Ovary (tissue), 9 donors: ENCODE data around the gene SPSB3. TPM values are rescaled to one million over a fixed set of nuclear protein-coding genes. Genes with fewer than 3 reads are reported as not detected.

Source experiments
- DNase-seq, 5 donors: peaks; one replicate each; pipeline ENCODE4 v3.0.0-alpha.2; 2019 to 2020
- H3K27ac ChIP-seq, 2 donors: fragments of 200-600 bp; one replicate each; pipeline versions ENCODE4 v1.5.1 to v1.8.0; 2019 to 2022
- H3K27me3 ChIP-seq: fragments of 200-600 bp; one replicate; pipeline ENCODE4 v1.8.0; 2022
- H3K36me3 ChIP-seq: fragments of 200-600 bp; sonication (generic); one replicate; pipeline ENCODE4 v1.5.1; 2019
- H3K4me1 ChIP-seq: one replicate; pipeline ENCODE4 v1.8.1; 2013; ENCODE audit warnings: mild to moderate bottlenecking, moderate library complexity; ENCODE audit not compliant: insufficient read depth
- H3K4me3 ChIP-seq: fragments of 200-600 bp; sonication (generic); one replicate; pipeline ENCODE4 v1.5.1; 2017
- H3K9me3 ChIP-seq, 2 donors: fragments of 200-600 bp in 1 of 2; sonication (generic) in 1 of 2; one replicate each; pipeline versions ENCODE4 v1.5.1 to v1.8.1; 2013 to 2019; ENCODE audit warnings: mild to moderate bottlenecking in 1 of 2, moderate library complexity in 1 of 2
- EP300 ChIP-seq: sonication (generic); formaldehyde crosslinking; IDR thresholded peaks from one replicate; pipeline ENCODE4 v1.6.1; 2017; ENCODE audit warnings: antibody characterized with exemption
- POLR2A ChIP-seq: fragments of 450-650 bp; IDR thresholded peaks from one replicate; pipeline ENCODE4 v1.6.1; 2017; ENCODE audit warnings: antibody characterized with exemption, mild to moderate bottlenecking, moderate library complexity
- WGBS, 3 donors: extraction: QIAGEN DNeasy Blood & Tissue Kit in 1 of 3; methylation state at CpG; one replicate each; pipeline versions ENCODE4 v1.1.5 to v1.1.7; 2013 to 2017; 5-methylcytosine and 5-hydroxymethylcytosine counted together
- intact Hi-C, 4 donors: fragments of 100-400 bp; cut with DNase I; formaldehyde crosslinking; loops; one replicate each; pipeline versions ENCODE4 v1.11.0 to v1.15.1; 2022 to 2023
- polyA plus RNA-seq, 2 donors: library from polyadenylated mRNA; stranded (reverse); fragments of 200-250 nt in 1 of 2; fragments of 350-450 nt in 1 of 2; fragmentation: Illumina TruSeq in 1 of 2; extraction: RNeasy Lipid Tissue Mini Kit (QIAGEN cat#74804) in 1 of 2; gene quantifications; one replicate each; pipeline ENCODE4 v1.2.3, GENCODE V29; 2013 to 2014
- total RNA-seq, 7 donors: library from RNA; depleted of rRNA in 2 of 7; stranded (reverse); fragments of >200 nt in 2 of 7; fragmentation: NEBNext Ultra II Directional in 3 of 7; extraction: Animal tissue kit (Norgen Biotek cat#: 25700) in 3 of 7; gene quantifications; one replicate each; pipeline versions ENCODE4 v1.1.0 to v1.2.4, GENCODE V29; 2016 to 2023
- TF ChIP-seq, protein P1 (sequence below), 3 donors: fragments of 450-650 bp in 2 of 3; fragments of 200-600 bp in 1 of 3; IDR thresholded peaks; one replicate each; pipeline versions ENCODE4 v1.5.1 to v1.8.0; 2016 to 2022; ENCODE audit warnings: antibody characterized with exemption in 3 of 3, mild to moderate bottlenecking in 1 of 3
- donor health status: DM: no; HTN: no; CAD: no; lungs with moderate emphysema.
- donor health status: DM: no; HTN: no; CAD: no.
- donor health status: Bipolar disorder and iron deficiency.
- donor health status: DM: yes; HTN: yes; CAD: no.
- donor health status: DM: no; HTN: no; CAD: no.
- donor health status: DM: yes; HTN: yes; CAD: no.

Gene SPSB3
- total and polyA plus RNA-seq, 9 donors, result 2.4 to 138 (median 57.6) TPM

DNA sequence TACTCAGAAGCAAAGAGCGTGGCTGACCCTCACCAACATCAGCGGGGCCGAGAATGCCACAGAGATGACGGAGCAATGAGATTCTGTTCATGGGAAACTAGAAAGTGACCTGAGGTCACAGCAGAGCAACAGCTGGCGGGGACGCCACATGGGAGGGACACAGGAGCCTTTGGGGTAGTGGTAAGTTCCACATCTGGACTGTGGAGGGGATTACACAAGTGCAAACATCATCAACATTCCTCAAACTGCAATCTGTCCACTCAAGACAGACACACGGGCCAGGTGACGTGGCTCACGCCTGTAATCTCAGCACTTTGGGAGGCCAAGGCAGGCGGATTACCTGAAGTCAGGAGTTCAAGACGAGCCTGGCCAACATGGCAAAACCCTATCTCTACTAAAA, 33.1 kb upstream of the SPSB3 start:
- intact Hi-C loops, result no loop called here
- H3K9me3 ChIP-seq, result no peaks in the 10 kb centered on the region
- H3K4me1 ChIP-seq, result no peaks in the 10 kb centered on the region
- no peak for TF ChIP-seq EP300
- TF ChIP-seq, protein P1, sequence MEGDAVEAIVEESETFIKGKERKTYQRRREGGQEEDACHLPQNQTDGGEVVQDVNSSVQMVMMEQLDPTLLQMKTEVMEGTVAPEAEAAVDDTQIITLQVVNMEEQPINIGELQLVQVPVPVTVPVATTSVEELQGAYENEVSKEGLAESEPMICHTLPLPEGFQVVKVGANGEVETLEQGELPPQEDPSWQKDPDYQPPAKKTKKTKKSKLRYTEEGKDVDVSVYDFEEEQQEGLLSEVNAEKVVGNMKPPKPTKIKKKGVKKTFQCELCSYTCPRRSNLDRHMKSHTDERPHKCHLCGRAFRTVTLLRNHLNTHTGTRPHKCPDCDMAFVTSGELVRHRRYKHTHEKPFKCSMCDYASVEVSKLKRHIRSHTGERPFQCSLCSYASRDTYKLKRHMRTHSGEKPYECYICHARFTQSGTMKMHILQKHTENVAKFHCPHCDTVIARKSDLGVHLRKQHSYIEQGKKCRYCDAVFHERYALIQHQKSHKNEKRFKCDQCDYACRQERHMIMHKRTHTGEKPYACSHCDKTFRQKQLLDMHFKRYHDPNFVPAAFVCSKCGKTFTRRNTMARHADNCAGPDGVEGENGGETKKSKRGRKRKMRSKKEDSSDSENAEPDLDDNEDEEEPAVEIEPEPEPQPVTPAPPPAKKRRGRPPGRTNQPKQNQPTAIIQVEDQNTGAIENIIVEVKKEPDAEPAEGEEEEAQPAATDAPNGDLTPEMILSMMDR (IDR thresholded peaks at IDR 0.05), result no peak
- no peak for TF ChIP-seq POLR2A
- H3K27ac ChIP-seq, result no peak overlapping the region
- peak in 1 of 5 donors; percentile 19 for DNase-seq
- H3K27me3 ChIP-seq, result no peaks in the 10 kb centered on the region
- no peaks in the 10 kb centered on the region for H3K36me3 ChIP-seq
- H3K4me3 ChIP-seq, result no peak overlapping the region
- WGBS, 3 donors, result 89 to 94% (median 91%) methylated on average over 11 of the region's 11 CpGs

DNA sequence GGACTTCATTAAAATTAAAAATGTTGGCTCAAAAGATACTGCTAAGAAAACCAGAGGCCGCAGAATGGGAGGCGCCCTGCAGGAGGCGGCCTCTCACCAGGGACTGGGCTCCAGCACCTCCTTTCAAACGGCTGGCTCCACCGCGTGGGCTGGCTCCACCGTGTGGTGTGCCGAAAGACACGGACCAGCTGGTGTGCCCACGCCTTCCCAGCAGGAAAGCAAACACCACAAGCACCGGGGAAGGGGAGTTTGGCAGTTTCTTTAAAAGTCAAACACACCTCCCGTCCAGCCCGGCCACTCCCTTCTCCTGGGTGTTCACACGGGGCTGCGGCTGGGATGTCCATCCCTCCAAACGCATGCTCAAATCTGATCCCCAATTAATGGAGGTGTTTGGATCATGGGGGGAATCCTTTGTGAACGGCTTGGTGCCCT, 30.4 kb upstream of the SPSB3 start:
- 3 to 7% (median 3%) methylated on average over 17 of the region's 17 CpGs for WGBS, 3 donors
- no peaks in the 10 kb centered on the region for H3K9me3 ChIP-seq
- no peaks in the 10 kb centered on the region for H3K4me1 ChIP-seq
- H3K27me3 ChIP-seq, result no peaks in the 10 kb centered on the region
- DNase-seq, result peak; percentile 67 to 85 (median 75)
- no peak overlapping the region for H3K4me3 ChIP-seq
- TF ChIP-seq, protein P1 (IDR thresholded peaks at IDR 0.05), result peak in 1 of 3 donors; percentile 43
- TF ChIP-seq EP300 (no peak), POLR2A (no peak)
- H3K36me3 ChIP-seq, result no peaks in the 10 kb centered on the region
- intact Hi-C loops, result no loop called here
- H3K27ac ChIP-seq, result no peak overlapping the region

DNA sequence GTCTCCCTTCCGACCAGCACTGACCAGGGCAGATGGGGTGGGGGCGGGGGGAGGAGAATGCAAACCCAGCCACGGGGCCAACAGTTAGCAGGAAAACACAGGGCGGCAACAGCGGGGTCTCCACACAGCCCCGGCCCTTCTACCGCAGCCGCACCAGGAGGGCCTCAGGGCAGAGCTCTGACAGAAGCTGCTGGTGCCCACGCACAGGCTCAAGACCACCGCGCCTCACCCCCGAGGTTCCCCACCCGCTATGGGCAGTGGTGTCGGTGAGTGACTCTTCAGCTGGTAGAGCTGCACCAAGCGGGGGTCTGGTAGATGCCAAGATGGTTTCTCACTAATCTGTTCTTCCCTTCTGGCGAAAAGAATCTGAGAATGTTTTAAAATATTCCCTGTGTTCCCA, 28.2 kb upstream of the SPSB3 start:
- WGBS, 3 donors, result 91 to 92% (median 92%) methylated on average over 15 to 16 of the region's 16 CpGs
- no peaks in the 10 kb centered on the region for H3K36me3 ChIP-seq
- no peaks in the 10 kb centered on the region for H3K4me1 ChIP-seq
- no peak overlapping the region for H3K27ac ChIP-seq
- no peaks in the 10 kb centered on the region for H3K9me3 ChIP-seq
- no peak for DNase-seq
- intact Hi-C loops, result no loop called here
- H3K27me3 ChIP-seq, result no peaks in the 10 kb centered on the region
- TF ChIP-seq EP300 (no peak), POLR2A (no peak)
- TF ChIP-seq, protein P1 (IDR thresholded peaks at IDR 0.05), result no peak
- H3K4me3 ChIP-seq, result no peak overlapping the region

DNA sequence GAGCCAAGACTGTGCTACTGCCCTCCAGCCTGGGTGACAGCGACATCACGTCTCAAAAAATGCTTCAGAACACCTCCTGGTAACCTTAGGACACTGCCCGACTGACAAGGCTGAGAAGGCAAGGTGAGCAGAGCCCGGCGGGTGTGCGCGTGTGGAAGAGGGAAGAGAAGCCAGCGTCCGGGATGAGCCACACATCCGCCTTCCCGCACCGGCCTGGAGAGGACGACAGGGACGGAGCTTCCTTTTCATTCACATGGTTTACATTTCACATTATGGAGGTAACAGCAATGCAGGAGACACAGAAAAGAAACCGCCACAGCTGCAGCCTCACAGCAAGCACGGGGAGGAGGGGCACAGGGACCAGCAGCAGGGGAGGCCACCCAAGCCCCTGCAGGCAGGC, 27.7 kb upstream of the SPSB3 start:
- 95 to 98% (median 96%) methylated on average over 16 of the region's 16 CpGs for WGBS, 3 donors
- Histone ChIP-seq H3K36me3 (no peaks in the 10 kb centered on the region), H3K27me3 (no peaks in the 10 kb centered on the region), H3K9me3 (no peaks in the 10 kb centered on the region), H3K27ac (no peak overlapping the region), H3K4me1 (no peaks in the 10 kb centered on the region), H3K4me3 (no peak overlapping the region)
- DNase-seq, result no peak
- TF ChIP-seq, protein P1 (IDR thresholded peaks at IDR 0.05), result no peak
- no peak for TF ChIP-seq POLR2A
- no peak for TF ChIP-seq EP300
- intact Hi-C loops, result no loop called here
